HEK293 (cell line): Measurements from ENCODE around the gene UPP1.

Experiments
- CTCF ChIA-PET: fragments of 350-600 bp; formaldehyde crosslinking; extraction: SDS; loops from one replicate; lab custom pipeline; 2021; ENCODE audit warnings: antibody characterized with exemption; lab: Yijun Ruan, JAX
- POLR2A ChIA-PET: fragments of 300-600 bp; formaldehyde crosslinking; extraction: SDS; loops from one replicate; lab custom pipeline; 2020; ENCODE audit warnings: antibody characterized with exemption, inconsistent platforms; lab: Yijun Ruan, JAX
- H3K27ac ChIP-seq: fragments of 200-500 bp; sonication (Bioruptor generic); 2 replicates; pipeline ENCODE4 v1.5.1; 2014; ENCODE audit warnings: low read depth, low read length, control low read depth, inconsistent platforms; ENCODE audit errors: extremely low read depth
- H3K36me3 ChIP-seq, 2 experiments: fragments of 200-500 bp in 1 of 2; sonication (Bioruptor generic) in 1 of 2; 1 replicate in 1 of 2; 2 replicates in 1 of 2; pipeline ENCODE4 v1.5.1; 2014 to 2017; ENCODE audit warnings: inconsistent platforms in 2 of 2, low read length in 2 of 2; ENCODE audit not compliant: control insufficient read depth in 2 of 2, insufficient read depth in 1 of 2
- H3K4me1 ChIP-seq: fragments of 200-500 bp; sonication (Bioruptor generic); 2 replicates; pipeline ENCODE4 v1.5.1; 2014; ENCODE audit warnings: mild to moderate bottlenecking, low read length, inconsistent platforms; ENCODE audit not compliant: control insufficient read depth, insufficient read depth
- H3K4me3 ChIP-seq: 2 replicates; pipeline ENCODE4 v1.5.1; 2011; ENCODE audit warnings: low read depth, mild to moderate bottlenecking, control low read depth, low read length, moderate library complexity
- H3K9me3 ChIP-seq: fragments of 200-500 bp; sonication (Bioruptor generic); 2 replicates; pipeline ENCODE4 v1.5.1; 2014; ENCODE audit warnings: low read depth, low read length, inconsistent platforms; ENCODE audit not compliant: control insufficient read depth, insufficient read depth
- EGR2 ChIP-seq: fragments of 450-650 bp; formaldehyde crosslinking; IDR thresholded peaks from 2 replicates; pipeline ENCODE4 v1.5.1; 2016; ENCODE audit warnings: low read depth, missing biosample characterization, missing genetic modification characterization
- OSR2 ChIP-seq: fragments of 450-650 bp; formaldehyde crosslinking; IDR thresholded peaks from 2 replicates; pipeline ENCODE4 v1.5.1; 2016; ENCODE audit warnings: missing biosample characterization, missing genetic modification characterization
- YY1 ChIP-seq: fragments of 450-650 bp; formaldehyde crosslinking; IDR thresholded peaks from 2 replicates; pipeline ENCODE4 v1.5.1; 2018; ENCODE audit warnings: missing biosample characterization, missing genetic modification characterization
- ZNF324 ChIP-seq: fragments of 450-650 bp; formaldehyde crosslinking; IDR thresholded peaks from 2 replicates; pipeline ENCODE4 v1.5.1; 2016; ENCODE audit warnings: missing biosample characterization, missing genetic modification characterization
- ZNF335 ChIP-seq: fragments of 450-650 bp; formaldehyde crosslinking; conservative IDR thresholded peaks from 2 replicates; pipeline ENCODE4 v1.5.1; 2016; ENCODE audit warnings: missing biosample characterization, missing genetic modification characterization
- ZNF48 ChIP-seq: fragments of 450-650 bp; formaldehyde crosslinking; IDR thresholded peaks from 2 replicates; pipeline ENCODE4 v1.5.1; 2016; ENCODE audit warnings: missing biosample characterization, missing genetic modification characterization
- ZNF530 ChIP-seq: fragments of 450-650 bp; formaldehyde crosslinking; IDR thresholded peaks from 2 replicates; pipeline ENCODE4 v1.5.1; 2016; ENCODE audit warnings: low read depth, missing biosample characterization, missing genetic modification characterization
- ZNF560 ChIP-seq: fragments of 450-650 bp; formaldehyde crosslinking; IDR thresholded peaks from 2 replicates; pipeline ENCODE4 v1.5.1; 2017; ENCODE audit warnings: missing biosample characterization, missing genetic modification characterization, borderline replicate concordance
- ZNF561 ChIP-seq: fragments of 450-650 bp; IDR thresholded peaks from 2 replicates; pipeline ENCODE4 v1.5.1; 2018; ENCODE audit warnings: missing biosample characterization, missing genetic modification characterization, borderline replicate concordance
- ZNF600 ChIP-seq: fragments of 450-650 bp; formaldehyde crosslinking; IDR thresholded peaks from 2 replicates; pipeline ENCODE4 v1.5.1; 2016; ENCODE audit warnings: missing biosample characterization, missing genetic modification characterization
- ZNF610 ChIP-seq: fragments of 450-650 bp; formaldehyde crosslinking; IDR thresholded peaks from 2 replicates; pipeline ENCODE4 v1.5.1; 2016; ENCODE audit warnings: missing biosample characterization, missing genetic modification characterization, borderline replicate concordance
- ZNF621 ChIP-seq: fragments of 450-650 bp; formaldehyde crosslinking; IDR thresholded peaks from 2 replicates; pipeline ENCODE4 v1.5.1; 2017; ENCODE audit warnings: missing biosample characterization, missing genetic modification characterization
- ZNF654 ChIP-seq: fragments of 450-650 bp; formaldehyde crosslinking; IDR thresholded peaks from 2 replicates; pipeline ENCODE4 v1.5.1; 2016; ENCODE audit warnings: low read depth, missing biosample characterization, missing genetic modification characterization
- ZNF776 ChIP-seq: fragments of 450-650 bp; formaldehyde crosslinking; IDR thresholded peaks from 2 replicates; pipeline ENCODE4 v1.5.0; 2017; ENCODE audit warnings: missing biosample characterization, missing genetic modification characterization, borderline replicate concordance
- ZXDB ChIP-seq: fragments of 450-650 bp; formaldehyde crosslinking; IDR thresholded peaks from 2 replicates; pipeline ENCODE4 v1.5.1; 2016; ENCODE audit warnings: missing biosample characterization, missing genetic modification characterization
- TF ChIP-seq, protein P1 (sequence below): sonication (generic); formaldehyde crosslinking; IDR thresholded peaks from 2 replicates; pipeline ENCODE4 v1.8.1; 2022; ENCODE audit warnings: mild to moderate bottlenecking, moderate library complexity, missing genetic modification reagents
- TF ChIP-seq, protein P2 (sequence below): fragments of 450-650 bp; formaldehyde crosslinking; IDR thresholded peaks from 2 replicates; pipeline ENCODE4 v1.5.1; 2017; ENCODE audit warnings: missing biosample characterization, mild to moderate bottlenecking, missing genetic modification characterization, moderate library complexity
- TF ChIP-seq, protein P3 (sequence below): fragments of 450-650 bp; formaldehyde crosslinking; IDR thresholded peaks from 2 replicates; pipeline ENCODE4 v1.5.1; 2017; ENCODE audit warnings: missing biosample characterization, missing genetic modification characterization
- TF ChIP-seq, protein P4 (sequence below): fragments of 450-650 bp; formaldehyde crosslinking; IDR thresholded peaks from 2 replicates; pipeline ENCODE4 v1.5.1; 2016; ENCODE audit warnings: missing biosample characterization, missing genetic modification characterization

UPP1 gene

DNA sequence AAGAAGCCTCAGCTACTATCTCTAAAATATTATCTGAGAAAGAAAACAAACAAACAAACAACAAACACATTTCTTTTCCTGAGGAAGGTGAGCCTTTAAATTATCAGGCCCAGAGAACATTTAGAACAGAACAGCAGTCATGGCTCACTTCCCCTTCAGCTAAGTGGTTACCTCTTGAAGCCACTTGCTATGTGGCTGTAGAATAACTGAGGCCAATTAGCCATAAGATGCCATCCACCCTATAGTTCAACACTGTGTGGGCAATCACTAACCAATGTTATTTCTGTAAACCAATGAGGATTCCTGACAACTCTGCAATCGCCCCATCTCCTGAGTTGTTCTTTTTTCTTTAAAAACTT lies 3.7 kb upstream of the UPP1 start (continued):
- TF ChIP-seq, protein P1, sequence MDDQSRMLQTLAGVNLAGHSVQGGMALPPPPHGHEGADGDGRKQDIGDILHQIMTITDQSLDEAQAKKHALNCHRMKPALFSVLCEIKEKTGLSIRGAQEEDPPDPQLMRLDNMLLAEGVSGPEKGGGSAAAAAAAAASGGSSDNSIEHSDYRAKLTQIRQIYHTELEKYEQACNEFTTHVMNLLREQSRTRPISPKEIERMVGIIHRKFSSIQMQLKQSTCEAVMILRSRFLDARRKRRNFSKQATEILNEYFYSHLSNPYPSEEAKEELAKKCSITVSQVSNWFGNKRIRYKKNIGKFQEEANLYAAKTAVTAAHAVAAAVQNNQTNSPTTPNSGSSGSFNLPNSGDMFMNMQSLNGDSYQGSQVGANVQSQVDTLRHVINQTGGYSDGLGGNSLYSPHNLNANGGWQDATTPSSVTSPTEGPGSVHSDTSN (CRISPR knock-in tag) = no peak
- no peak for TF ChIP-seq ZNF530 (tag by site-specific recombination)
- no peak for TF ChIP-seq ZNF335 (tag by site-specific recombination)
- TF ChIP-seq ZXDB = no peak
- no peak for TF ChIP-seq EGR2 (tag by site-specific recombination)
- no peak for TF ChIP-seq ZNF48 (tag by site-specific recombination)
- TF ChIP-seq, protein P2, sequence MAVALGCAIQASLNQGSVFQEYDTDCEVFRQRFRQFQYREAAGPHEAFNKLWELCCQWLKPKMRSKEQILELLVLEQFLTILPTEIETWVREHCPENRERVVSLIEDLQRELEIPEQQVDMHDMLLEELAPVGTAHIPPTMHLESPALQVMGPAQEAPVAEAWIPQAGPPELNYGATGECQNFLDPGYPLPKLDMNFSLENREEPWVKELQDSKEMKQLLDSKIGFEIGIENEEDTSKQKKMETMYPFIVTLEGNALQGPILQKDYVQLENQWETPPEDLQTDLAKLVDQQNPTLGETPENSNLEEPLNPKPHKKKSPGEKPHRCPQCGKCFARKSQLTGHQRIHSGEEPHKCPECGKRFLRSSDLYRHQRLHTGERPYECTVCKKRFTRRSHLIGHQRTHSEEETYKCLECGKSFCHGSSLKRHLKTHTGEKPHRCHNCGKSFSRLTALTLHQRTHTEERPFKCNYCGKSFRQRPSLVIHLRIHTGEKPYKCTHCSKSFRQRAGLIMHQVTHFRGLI (tag by site-specific recombination) = no peak
- TF ChIP-seq, all 188 proteins: peak for 0

DNA sequence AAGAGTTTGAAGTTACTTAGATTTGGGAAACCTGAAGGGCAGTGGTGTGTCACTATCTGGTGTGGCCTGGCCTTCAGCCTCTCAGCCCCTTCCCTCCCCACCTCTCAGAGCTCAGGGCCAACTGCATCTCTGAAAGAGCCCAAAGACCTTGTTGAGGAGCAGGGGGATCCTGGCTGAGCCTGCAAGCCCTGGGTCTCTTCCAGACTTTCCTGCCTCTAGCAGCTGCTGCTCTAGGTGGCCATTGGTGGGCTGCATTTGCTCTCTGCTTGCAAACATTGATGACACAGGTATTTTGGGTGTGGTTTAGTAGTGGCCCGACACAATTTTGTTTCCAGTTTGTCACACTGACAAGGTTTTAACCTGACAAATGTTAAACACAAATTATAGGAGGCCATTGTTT lies 3.1 kb upstream of the UPP1 start:
- no peak overlapping the region for H3K4me3 ChIP-seq
- H3K4me1 ChIP-seq = peaks cover 10% of the 10 kb centered on the region
- CTCF ChIA-PET = interaction anchor here (0.6 kb wide), 1 partner anchor 52 kb away, joined by 3 read pairs; no protein-coding TSS in a partner anchor
- no peaks in the 10 kb centered on the region for H3K9me3 ChIP-seq
- TF ChIP-seq ZNF776 (tag by site-specific recombination) (no peak), ZNF560 (tag by site-specific recombination) (no peak), YY1 (tag by site-specific recombination) (no peak), ZNF324 (tag by site-specific recombination) (no peak), ZNF654 (tag by site-specific recombination) (no peak), ZNF621 (tag by site-specific recombination) (no peak), ZNF600 (tag by site-specific recombination) (no peak), ZNF610 (no peak), OSR2 (no peak), ZNF561 (tag by site-specific recombination) (no peak)
- TF ChIP-seq, protein P3, sequence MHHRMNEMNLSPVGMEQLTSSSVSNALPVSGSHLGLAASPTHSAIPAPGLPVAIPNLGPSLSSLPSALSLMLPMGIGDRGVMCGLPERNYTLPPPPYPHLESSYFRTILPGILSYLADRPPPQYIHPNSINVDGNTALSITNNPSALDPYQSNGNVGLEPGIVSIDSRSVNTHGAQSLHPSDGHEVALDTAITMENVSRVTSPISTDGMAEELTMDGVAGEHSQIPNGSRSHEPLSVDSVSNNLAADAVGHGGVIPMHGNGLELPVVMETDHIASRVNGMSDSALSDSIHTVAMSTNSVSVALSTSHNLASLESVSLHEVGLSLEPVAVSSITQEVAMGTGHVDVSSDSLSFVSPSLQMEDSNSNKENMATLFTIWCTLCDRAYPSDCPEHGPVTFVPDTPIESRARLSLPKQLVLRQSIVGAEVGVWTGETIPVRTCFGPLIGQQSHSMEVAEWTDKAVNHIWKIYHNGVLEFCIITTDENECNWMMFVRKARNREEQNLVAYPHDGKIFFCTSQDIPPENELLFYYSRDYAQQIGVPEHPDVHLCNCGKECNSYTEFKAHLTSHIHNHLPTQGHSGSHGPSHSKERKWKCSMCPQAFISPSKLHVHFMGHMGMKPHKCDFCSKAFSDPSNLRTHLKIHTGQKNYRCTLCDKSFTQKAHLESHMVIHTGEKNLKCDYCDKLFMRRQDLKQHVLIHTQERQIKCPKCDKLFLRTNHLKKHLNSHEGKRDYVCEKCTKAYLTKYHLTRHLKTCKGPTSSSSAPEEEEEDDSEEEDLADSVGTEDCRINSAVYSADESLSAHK (tag by site-specific recombination) = no peak
- TF ChIP-seq, protein P4, sequence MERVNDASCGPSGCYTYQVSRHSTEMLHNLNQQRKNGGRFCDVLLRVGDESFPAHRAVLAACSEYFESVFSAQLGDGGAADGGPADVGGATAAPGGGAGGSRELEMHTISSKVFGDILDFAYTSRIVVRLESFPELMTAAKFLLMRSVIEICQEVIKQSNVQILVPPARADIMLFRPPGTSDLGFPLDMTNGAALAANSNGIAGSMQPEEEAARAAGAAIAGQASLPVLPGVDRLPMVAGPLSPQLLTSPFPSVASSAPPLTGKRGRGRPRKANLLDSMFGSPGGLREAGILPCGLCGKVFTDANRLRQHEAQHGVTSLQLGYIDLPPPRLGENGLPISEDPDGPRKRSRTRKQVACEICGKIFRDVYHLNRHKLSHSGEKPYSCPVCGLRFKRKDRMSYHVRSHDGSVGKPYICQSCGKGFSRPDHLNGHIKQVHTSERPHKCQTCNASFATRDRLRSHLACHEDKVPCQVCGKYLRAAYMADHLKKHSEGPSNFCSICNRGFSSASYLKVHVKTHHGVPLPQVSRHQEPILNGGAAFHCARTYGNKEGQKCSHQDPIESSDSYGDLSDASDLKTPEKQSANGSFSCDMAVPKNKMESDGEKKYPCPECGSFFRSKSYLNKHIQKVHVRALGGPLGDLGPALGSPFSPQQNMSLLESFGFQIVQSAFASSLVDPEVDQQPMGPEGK (tag by site-specific recombination) = no peak
- peak overlapping the region; percentile 31; the same call in 1 of the 2 replicates for H3K27ac ChIP-seq
- H3K36me3 ChIP-seq = no peaks in the 10 kb centered on the region
- POLR2A ChIA-PET = interaction anchor here (1.4 to 1.8 kb wide), 2 partner anchors 10 to 86 kb away, joined by 3 to 5 read pairs; no protein-coding TSS in a partner anchor
